Measurements from ENCODE around the gene AKR1C8. TPM values are rescaled to one million over a fixed set of nuclear protein-coding genes. Genes with fewer than 3 reads are reported as not detected.

The AKR1C8 gene
- total RNA-seq: not detected

DNA sequence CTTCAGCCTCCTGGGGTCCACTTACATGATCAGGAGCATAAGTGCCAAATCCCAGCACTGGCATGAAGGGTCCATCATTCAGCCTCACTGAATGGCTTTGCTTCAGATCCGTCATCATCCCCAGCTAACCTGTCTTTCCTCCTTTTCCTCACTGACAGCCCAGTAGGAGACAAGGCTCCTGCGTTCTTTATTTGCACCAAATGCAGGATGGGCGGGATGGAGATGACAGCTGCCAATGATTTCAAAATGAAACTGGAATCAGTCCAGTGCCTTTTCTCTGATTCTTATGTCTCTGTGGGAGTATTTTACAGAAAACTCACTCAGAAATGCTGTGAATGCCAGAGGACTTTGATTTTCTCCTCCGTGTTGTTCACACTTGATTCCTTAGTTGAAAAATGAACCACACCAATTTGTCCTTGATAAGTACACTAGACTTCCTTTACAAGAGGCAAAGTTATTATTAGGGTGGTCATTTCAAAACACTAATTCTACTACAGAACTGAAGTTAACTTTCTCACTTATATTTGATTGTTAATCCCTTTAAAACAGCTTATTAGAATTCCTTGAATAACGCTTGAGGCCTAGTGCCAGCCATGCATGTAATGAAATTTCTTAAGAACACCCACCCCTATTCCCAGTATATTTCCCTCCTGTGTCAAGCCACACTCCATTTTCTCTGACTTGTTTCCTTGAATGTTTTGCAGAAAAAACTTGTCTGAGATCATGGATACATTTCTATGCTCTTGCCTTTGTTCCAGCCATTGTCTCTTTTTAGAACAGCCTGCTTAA lies at the start of gene AKR1C8:
Gene AKR1C8, minus strand, starts transcription at position 164 of the 789 bp plus-strand sequence. Its CDS starts 46 bp downstream, at position 118.

GRCh38 chr10:5196702-5197113 lies 11.8 kb upstream of the AKR1C8 start, which contains the start of gene AKR1C4:
TSS of gene AKR1C4 (plus strand) at chr10:5196837. CDS start at chr10:5196868, 31 bp downstream.

Other genes with a start within 250 kb of the AKR1C8 start
- gene AKR1C1, start 221.7 kb downstream of the AKR1C8 start, total RNA-seq: 46.0 TPM
- gene AKR1C2, start 181.3 kb downstream of the AKR1C8 start, total RNA-seq: 22.8 TPM
- gene AKR1C3, start 90.7 kb downstream of the AKR1C8 start, total RNA-seq: 4.7 TPM
- gene AKR1C4, start 11.7 kb upstream of the AKR1C8 start, total RNA-seq: not detected
- not detected for gene UCN3, start 179.8 kb upstream of the AKR1C8 start, total RNA-seq
- gene TUBAL3, start 219.7 kb upstream of the AKR1C8 start, total RNA-seq: not detected
- 17.8 TPM for gene NET1, start 227.4 kb upstream of the AKR1C8 start, total RNA-seq

All from parietal lobe (tissue), 1 donor.